IMR-90 (cell line): Measurements from ENCODE around the gene KIR2DL4. TPM values are rescaled to one million over a fixed set of nuclear protein-coding genes. Genes with fewer than 3 reads are reported as not detected.

Source experiments
- ATAC-seq: fragments of 200-7000 bp; cut with Tn5 transposase; 2 replicates; pipeline ENCODE4 v1.9.1; 2020; ENCODE audit warnings: low read depth, mild to moderate bottlenecking, moderate library complexity
- BruUV-seq: library from RNA; stranded (reverse); fragments of 400-500 nt; replicated peaks from 2 replicates; lab custom pipeline; 2021; lab: Mats Ljungman, UMichigan
- CTCF ChIA-PET: fragments of 300-600 bp; formaldehyde crosslinking; extraction: SDS; loops from one replicate; lab custom pipeline; 2021; ENCODE audit warnings: antibody characterized with exemption; lab: Yijun Ruan, JAX
- POLR2A ChIA-PET: fragments of 300-600 bp; sonication (Branson Sonifier 250); formaldehyde crosslinking; loops from one replicate; lab custom pipeline; 2022; ENCODE audit warnings: antibody characterized with exemption; ENCODE audit not compliant: unreplicated experiment; lab: Charles Lee
- DNase-seq: peaks from one replicate; pipeline ENCODE4 v3.0.0; 2013
- H2AFZ ChIP-seq: replicated peaks from 2 replicates; pipeline ENCODE3; 2013; ENCODE audit warnings: low read length, mild to moderate bottlenecking; ENCODE audit not compliant: poor library complexity
- H2AK5ac ChIP-seq: 2 replicates; pipeline ENCODE4 v1.6.1; 2013; ENCODE audit warnings: low read depth, low read length, inconsistent platforms
- H2AK9ac ChIP-seq: replicated peaks from 2 replicates; pipeline ENCODE3; 2013; ENCODE audit warnings: mild to moderate bottlenecking, low read depth, low read length, moderate library complexity; ENCODE audit not compliant: poor library complexity
- H2BK120ac ChIP-seq: 2 replicates; pipeline ENCODE4 v1.6.1; 2013; ENCODE audit warnings: low read depth, low read length, inconsistent platforms
- H2BK15ac ChIP-seq: 3 replicates; pipeline ENCODE4 v1.6.1; 2013; ENCODE audit warnings: low read depth, low read length, inconsistent platforms
- H2BK20ac ChIP-seq: 2 replicates; pipeline ENCODE4 v1.6.1; 2013; ENCODE audit warnings: low read depth, mild to moderate bottlenecking, inconsistent platforms, low read length, moderate library complexity
- H2BK5ac ChIP-seq: 2 replicates; pipeline ENCODE4 v1.6.1; 2013; ENCODE audit warnings: mild to moderate bottlenecking, low read depth, low read length, inconsistent platforms; ENCODE audit not compliant: poor library complexity, severe bottlenecking
- H3K14ac ChIP-seq: replicated peaks from 2 replicates; pipeline ENCODE4 v1.6.1; 2013; ENCODE audit warnings: low read depth, low read length, inconsistent platforms
- H3K18ac ChIP-seq: 2 replicates; pipeline ENCODE4 v1.6.1; 2013; ENCODE audit warnings: low read depth, low read length, control low read depth
- H3K23ac ChIP-seq: 2 replicates; pipeline ENCODE4 v1.6.1; 2013; ENCODE audit warnings: low read depth, low read length, inconsistent platforms
- H3K27ac ChIP-seq: 2 replicates; pipeline ENCODE4 v1.5.1; 2013; ENCODE audit warnings: mild to moderate bottlenecking, control low read depth, low read length; ENCODE audit not compliant: insufficient read depth
- H3K27me3 ChIP-seq: 2 replicates; pipeline ENCODE4 v1.6.1; 2013; ENCODE audit warnings: low read length; ENCODE audit not compliant: control insufficient read depth, insufficient read depth
- H3K36me3 ChIP-seq: 2 replicates; pipeline ENCODE4 v1.6.1; 2013; ENCODE audit warnings: low read length, mixed read lengths; ENCODE audit not compliant: control insufficient read depth, insufficient read depth
- H3K4ac ChIP-seq: 2 replicates; pipeline ENCODE4 v1.6.1; 2013; ENCODE audit warnings: low read depth, low read length, inconsistent platforms
- H3K4me1 ChIP-seq: 2 replicates; pipeline ENCODE4 v1.6.1; 2013; ENCODE audit warnings: low read length, mixed read lengths; ENCODE audit not compliant: control insufficient read depth, insufficient read depth
- H3K4me2 ChIP-seq: 2 replicates; pipeline ENCODE4 v1.6.1; 2013; ENCODE audit warnings: low read depth, mild to moderate bottlenecking, control low read depth, low read length, moderate library complexity
- H3K4me3 ChIP-seq: 2 replicates; pipeline ENCODE4 v1.5.1; 2013; ENCODE audit warnings: low read depth, mild to moderate bottlenecking, control low read depth, low read length, moderate library complexity; ENCODE audit not compliant: insufficient read depth
- H3K56ac ChIP-seq: 2 replicates; pipeline ENCODE4 v1.6.1; 2013; ENCODE audit warnings: low read length, inconsistent platforms; ENCODE audit not compliant: insufficient read depth; ENCODE audit errors: extremely low read depth
- H3K79me1 ChIP-seq, 2 experiments: 2 replicates each; pipeline ENCODE4 v1.6.1; 2013; ENCODE audit warnings: low read length in 2 of 2, inconsistent platforms in 1 of 2, low read depth in 1 of 2
- H3K9ac ChIP-seq: 2 replicates; pipeline ENCODE4 v1.6.1; 2013; ENCODE audit warnings: low read depth, low read length, control low read depth
- H3K9me1 ChIP-seq: 2 replicates; pipeline ENCODE4 v1.6.1; 2013; ENCODE audit warnings: low read length, inconsistent platforms; ENCODE audit not compliant: insufficient read depth
- H3K9me3 ChIP-seq: 2 replicates; pipeline ENCODE4 v1.6.1; 2013; ENCODE audit warnings: low read length; ENCODE audit not compliant: control insufficient read depth, insufficient read depth
- H4K20me1 ChIP-seq: 2 replicates; pipeline ENCODE4 v1.6.1; 2013; ENCODE audit warnings: low read length, inconsistent platforms; ENCODE audit not compliant: insufficient read depth
- H4K5ac ChIP-seq: 2 replicates; pipeline ENCODE4 v1.6.1; 2013; ENCODE audit warnings: mild to moderate bottlenecking, low read depth, low read length, control low read depth
- H4K8ac ChIP-seq, 2 experiments: 2 replicates each; pipeline ENCODE4 v1.6.1; 2013; ENCODE audit warnings: low read depth in 2 of 2, low read length in 2 of 2, control low read depth in 1 of 2, inconsistent platforms in 1 of 2
- H4K91ac ChIP-seq: 2 replicates; pipeline ENCODE4 v1.6.1; 2013; ENCODE audit warnings: low read depth, low read length, inconsistent platforms; ENCODE audit not compliant: insufficient read depth
- BHLHE40 ChIP-seq: fragments of 150-350 bp; IDR thresholded peaks from 2 replicates; pipeline ENCODE4 v1.6.1; 2016; ENCODE audit warnings: mild to moderate bottlenecking, low read depth, low read length
- CEBPB ChIP-seq: IDR thresholded peaks from 2 replicates; pipeline ENCODE4 v1.6.1; 2012; ENCODE audit warnings: low read depth, low read length, improper control_type of control experiment
- CHD1 ChIP-seq: IDR thresholded peaks from 2 replicates; pipeline ENCODE4 v1.6.1; 2012; ENCODE audit warnings: low read depth, low read length, improper control_type of control experiment
- CTCF ChIP-seq: conservative IDR thresholded peaks from 2 replicates; pipeline ENCODE4 v1.5.1; 2012; ENCODE audit warnings: mild to moderate bottlenecking, low read depth, low read length, improper control_type of control experiment
- ELK1 ChIP-seq: fragments of 150-350 bp; IDR thresholded peaks from 2 replicates; pipeline ENCODE4 v1.6.1; 2016; ENCODE audit warnings: low read depth, mild to moderate bottlenecking, low read length, moderate library complexity, borderline replicate concordance
- FOS ChIP-seq: fragments of 150-350 bp; IDR thresholded peaks from 2 replicates; pipeline ENCODE4 v1.6.1; 2016; ENCODE audit warnings: low read depth, low read length
- MAFK ChIP-seq: IDR thresholded peaks from 2 replicates; pipeline ENCODE4 v1.6.1; 2012; ENCODE audit warnings: low read depth, low read length, improper control_type of control experiment
- MAZ ChIP-seq: IDR thresholded peaks from 2 replicates; pipeline ENCODE4 v1.6.1; 2012; ENCODE audit warnings: low read depth, mild to moderate bottlenecking, low read length, improper control_type of control experiment, moderate library complexity, borderline replicate concordance
- MXI1 ChIP-seq: IDR thresholded peaks from 2 replicates; pipeline ENCODE4 v1.6.1; 2012; ENCODE audit warnings: low read depth, mild to moderate bottlenecking, low read length, moderate library complexity, borderline replicate concordance
- NFE2L2 ChIP-seq: fragments of 150-350 bp; IDR thresholded peaks from 2 replicates; pipeline ENCODE4 v1.6.1; 2016; ENCODE audit warnings: low read depth, mild to moderate bottlenecking, low read length
- POLR2A ChIP-seq: IDR thresholded peaks from 2 replicates; pipeline ENCODE4 v1.6.1; 2012; ENCODE audit warnings: mild to moderate bottlenecking, low read depth, low read length
- RAD21 ChIP-seq: IDR thresholded peaks from 2 replicates; pipeline ENCODE4 v1.6.1; 2012; ENCODE audit warnings: low read length, improper control_type of control experiment
- RCOR1 ChIP-seq: IDR thresholded peaks from 2 replicates; pipeline ENCODE4 v1.6.1; 2012; ENCODE audit warnings: mild to moderate bottlenecking, low read length, improper control_type of control experiment; ENCODE audit not compliant: insufficient replicate concordance
- RFX5 ChIP-seq: IDR thresholded peaks from 2 replicates; pipeline ENCODE4 v1.8.0; 2012; ENCODE audit warnings: low read depth, mild to moderate bottlenecking, low read length, moderate library complexity
- SMC3 ChIP-seq: fragments of 150-350 bp; IDR thresholded peaks from 2 replicates; pipeline ENCODE4 v1.6.1; 2016; ENCODE audit warnings: low read depth, mild to moderate bottlenecking, antibody characterized with exemption, low read length, moderate library complexity
- USF2 ChIP-seq: fragments of 150-350 bp; IDR thresholded peaks from 2 replicates; pipeline ENCODE4 v1.6.1; 2017; ENCODE audit warnings: mild to moderate bottlenecking, antibody characterized with exemption, low read length, low read depth
- WGBS, 2 experiments: methylation state at CpG; one replicate each; pipeline versions ENCODE4 v1.1.5 to v1.1.7; 2013; ENCODE audit warnings: missing lambda C conversion rate in 2 of 2; ENCODE audit not compliant: insufficient read length in 1 of 2; ENCODE audit errors: extremely low coverage in 2 of 2; 5-methylcytosine and 5-hydroxymethylcytosine counted together
- dilution Hi-C: fragments of 300-500 bp; cut with HindIII; formaldehyde crosslinking; loops from one replicate; pipeline ENCODE4 v1.14.3; 2018; ENCODE audit warnings: low sequenced_read_pairs; ENCODE audit not compliant: unreplicated experiment
- in situ Hi-C: fragments of 300-500 bp; cut with MboI; formaldehyde crosslinking; loops from 3 replicates; pipeline ENCODE4 v1.14.3; 2019; ENCODE audit warnings: low sequenced_read_pairs, inconsistent platforms, mixed read lengths
- intact Hi-C: fragments of 100-400 bp; cut with micrococcal nuclease; formaldehyde crosslinking; loops from 2 replicates; pipeline ENCODE4 v1.10.0; 2022
- polyA plus RNA-seq, 3 experiments: library from polyadenylated mRNA; depleted of rRNA; stranded (reverse); fragments of >200 nt; gene quantifications; 2 replicates each; pipeline ENCODE4 v1.2.3, GENCODE V29; 2012; ENCODE audit warnings: low replicate concordance in 1 of 3
- total RNA-seq: library from RNA; depleted of rRNA; stranded (reverse); fragments of >200 nt; gene quantifications from 2 replicates; pipeline ENCODE4 v1.2.3, GENCODE V29; 2012

Gene KIR2DL4
- total and polyA plus RNA-seq, 2 of the 4 experiments (the other 2 are of a cell fraction), result not detected

GRCh38 chr19:54791476-54791875 is 11.9 kb upstream of the KIR2DL4 start:
- dilution Hi-C loops, result no loop called here
- H4K91ac ChIP-seq, result no peak overlapping the region

More at GRCh38 chr19:54791476-54791875, 11.9 kb upstream of the KIR2DL4 start:
- H3K4me3 ChIP-seq, result no peak overlapping the region
- in situ Hi-C loops, result no loop called here
- no peaks in the 10 kb centered on the region for H3K4me1 ChIP-seq
- H3K9me3 ChIP-seq, result peaks cover 22% of the 10 kb centered on the region
- H3K36me3 ChIP-seq, result no peaks in the 10 kb centered on the region
- H3K27me3 ChIP-seq, result no peaks in the 10 kb centered on the region
- no peak overlapping the region for H2AK9ac ChIP-seq
- H3K14ac ChIP-seq, result no peak overlapping the region
- H2AFZ ChIP-seq, result no peak overlapping the region
- POLR2A ChIA-PET, result no interaction called here
- H3K56ac ChIP-seq, result no peak overlapping the region
- no peak overlapping the region for H4K8ac ChIP-seq
- H2BK120ac ChIP-seq, result no peak overlapping the region
- no peak overlapping the region for H2BK5ac ChIP-seq
- no peak overlapping the region for H3K4ac ChIP-seq
- no peak overlapping the region for H3K18ac ChIP-seq
- no peaks in the 10 kb centered on the region for H3K9me1 ChIP-seq
- H3K9ac ChIP-seq, result no peak overlapping the region
- no peak overlapping the region for H3K27ac ChIP-seq
- no TSS peak for BruUV-seq
- no peak overlapping the region for H3K23ac ChIP-seq
- no peak for DNase-seq
- H4K20me1 ChIP-seq, result no peaks in the 10 kb centered on the region
- no peak for TF ChIP-seq RAD21
- TF ChIP-seq MAZ, result no peak
- TF ChIP-seq NFE2L2, result no peak
- no peak for TF ChIP-seq CHD1
- TF ChIP-seq MAFK, result no peak
- no peak for TF ChIP-seq RCOR1
- no peak for TF ChIP-seq FOS
- no peak for TF ChIP-seq CEBPB
- no peak for TF ChIP-seq RFX5
- TF ChIP-seq POLR2A, result no peak
- TF ChIP-seq CTCF, result no peak
- no peak for TF ChIP-seq SMC3
- no peak for TF ChIP-seq USF2
- TF ChIP-seq BHLHE40, result no peak
- no peak for TF ChIP-seq MXI1
- TF ChIP-seq ELK1, result no peak
- CTCF ChIA-PET, result no interaction called here
- H3K79me1 ChIP-seq, result no peaks in the 10 kb centered on the region
- no peak overlapping the region for H2BK20ac ChIP-seq
- H3K4me2 ChIP-seq, result no peak overlapping the region
- H2BK15ac ChIP-seq, result no peak overlapping the region
- H4K5ac ChIP-seq, result no peak overlapping the region
- WGBS, 2 experiments, result 55% methylated on average over 5 of the region's 6 CpGs; no CpG with 5 or more reads in 1 of the 2 experiments
- H2AK5ac ChIP-seq, result no peak overlapping the region
- intact Hi-C loops, result no loop called here
- ATAC-seq, result no peak
